AG09309 (cell line): Measurements from ENCODE around the gene MLYCD.

Source experiments
- DNase-seq: peaks from one replicate; pipeline ENCODE4 v3.0.0-alpha.2; 2010; ENCODE audit warnings: low read depth
- H3K4me3 ChIP-seq: 2 replicates; pipeline ENCODE4 v1.5.1; 2011; ENCODE audit warnings: mild to moderate bottlenecking, low read depth, low read length, moderate library complexity; ENCODE audit not compliant: control insufficient read depth
- TF ChIP-seq, protein P1 (sequence below): IDR thresholded peaks from 2 replicates; pipeline ENCODE4 v1.5.1; 2011; ENCODE audit warnings: mild to moderate bottlenecking, low read depth, low read length, inconsistent platforms; ENCODE audit not compliant: insufficient read depth, control insufficient read depth; ENCODE audit errors: missing control alignments

MLYCD gene

GRCh38 chr16:83891742-83892141, 7.2 kb upstream of the MLYCD start:
- TF ChIP-seq, protein P1, sequence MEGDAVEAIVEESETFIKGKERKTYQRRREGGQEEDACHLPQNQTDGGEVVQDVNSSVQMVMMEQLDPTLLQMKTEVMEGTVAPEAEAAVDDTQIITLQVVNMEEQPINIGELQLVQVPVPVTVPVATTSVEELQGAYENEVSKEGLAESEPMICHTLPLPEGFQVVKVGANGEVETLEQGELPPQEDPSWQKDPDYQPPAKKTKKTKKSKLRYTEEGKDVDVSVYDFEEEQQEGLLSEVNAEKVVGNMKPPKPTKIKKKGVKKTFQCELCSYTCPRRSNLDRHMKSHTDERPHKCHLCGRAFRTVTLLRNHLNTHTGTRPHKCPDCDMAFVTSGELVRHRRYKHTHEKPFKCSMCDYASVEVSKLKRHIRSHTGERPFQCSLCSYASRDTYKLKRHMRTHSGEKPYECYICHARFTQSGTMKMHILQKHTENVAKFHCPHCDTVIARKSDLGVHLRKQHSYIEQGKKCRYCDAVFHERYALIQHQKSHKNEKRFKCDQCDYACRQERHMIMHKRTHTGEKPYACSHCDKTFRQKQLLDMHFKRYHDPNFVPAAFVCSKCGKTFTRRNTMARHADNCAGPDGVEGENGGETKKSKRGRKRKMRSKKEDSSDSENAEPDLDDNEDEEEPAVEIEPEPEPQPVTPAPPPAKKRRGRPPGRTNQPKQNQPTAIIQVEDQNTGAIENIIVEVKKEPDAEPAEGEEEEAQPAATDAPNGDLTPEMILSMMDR = no peak
- no peak overlapping the region for H3K4me3 ChIP-seq
- DNase-seq = no peak

DNA sequence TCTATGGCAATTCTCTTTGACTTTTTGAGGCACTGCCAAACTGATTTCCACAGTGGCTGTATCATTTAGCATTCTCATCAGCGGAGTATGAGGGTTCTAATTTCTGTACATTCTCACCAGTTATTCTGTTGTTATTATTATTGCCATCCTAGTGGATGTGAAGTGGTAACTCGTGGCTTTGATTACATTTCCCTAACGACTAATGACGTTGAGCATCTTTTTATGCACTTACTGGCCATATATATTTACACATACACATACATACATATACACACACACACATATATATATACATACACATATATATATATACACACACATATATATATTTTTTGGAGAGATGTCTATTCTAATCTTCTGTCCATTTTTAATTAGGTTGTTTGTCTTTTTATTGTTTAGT, 3.7 kb upstream of the MLYCD start:
- no peak for DNase-seq
- no peak overlapping the region for H3K4me3 ChIP-seq
- TF ChIP-seq, protein P1 = no peak

DNA sequence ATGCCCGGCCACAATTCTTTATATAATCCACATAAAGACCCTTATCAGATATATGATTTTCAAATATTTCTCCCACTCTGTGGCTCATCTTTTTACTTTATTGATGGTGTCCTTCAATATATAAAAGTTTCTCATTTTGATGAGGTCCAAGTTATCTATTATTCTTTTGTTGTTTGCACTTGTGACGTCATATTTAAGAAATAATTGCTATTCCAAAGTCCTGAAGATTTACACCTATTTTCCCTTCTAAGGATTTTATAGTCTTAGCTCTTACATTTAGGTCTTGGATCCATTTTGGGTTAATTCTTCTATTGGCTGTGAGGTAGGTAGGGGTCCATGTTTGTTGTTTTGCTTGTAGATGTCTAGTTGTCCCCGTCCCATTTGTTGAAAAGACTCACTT, 3.0 kb upstream of the MLYCD start:
- no peak for DNase-seq
- no peak overlapping the region for H3K4me3 ChIP-seq
- TF ChIP-seq, protein P1 = no peak

DNA sequence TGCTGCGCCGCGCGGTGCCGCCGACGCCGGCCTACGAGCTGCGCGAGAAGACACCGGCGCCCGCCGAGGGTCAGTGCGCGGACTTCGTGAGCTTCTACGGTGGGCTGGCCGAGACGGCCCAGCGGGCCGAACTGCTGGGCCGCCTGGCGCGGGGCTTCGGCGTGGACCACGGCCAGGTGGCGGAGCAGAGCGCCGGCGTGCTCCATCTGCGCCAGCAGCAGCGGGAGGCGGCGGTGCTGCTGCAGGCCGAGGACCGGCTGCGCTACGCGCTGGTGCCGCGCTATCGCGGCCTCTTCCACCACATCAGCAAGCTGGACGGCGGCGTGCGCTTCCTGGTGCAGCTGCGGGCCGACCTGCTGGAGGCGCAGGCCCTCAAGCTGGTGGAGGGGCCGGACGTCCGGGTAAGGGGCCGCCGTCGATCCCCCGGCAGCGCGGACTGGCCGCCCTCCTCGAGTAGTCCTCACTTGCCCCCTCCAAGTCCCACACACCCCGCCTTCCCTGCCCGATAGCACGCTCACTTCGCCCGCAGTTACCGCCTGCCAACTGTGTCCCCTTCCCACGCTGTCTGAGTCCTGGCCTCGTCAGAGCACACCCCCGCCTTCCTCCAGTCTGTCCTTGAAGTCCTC, 470 bp downstream of the MLYCD start:
- TF ChIP-seq, protein P1 = no peak
- DNase-seq = no peak
- H3K4me3 ChIP-seq = peak overlapping the region; percentile 61

- DNase-seq = no peak
- TF ChIP-seq, protein P1 = no peak
- peak overlapping the region; percentile 61 for H3K4me3 ChIP-seq
These were observed 1.1 kb downstream of the MLYCD start for GRCh38 chr16:83899978-83900377.

DNA sequence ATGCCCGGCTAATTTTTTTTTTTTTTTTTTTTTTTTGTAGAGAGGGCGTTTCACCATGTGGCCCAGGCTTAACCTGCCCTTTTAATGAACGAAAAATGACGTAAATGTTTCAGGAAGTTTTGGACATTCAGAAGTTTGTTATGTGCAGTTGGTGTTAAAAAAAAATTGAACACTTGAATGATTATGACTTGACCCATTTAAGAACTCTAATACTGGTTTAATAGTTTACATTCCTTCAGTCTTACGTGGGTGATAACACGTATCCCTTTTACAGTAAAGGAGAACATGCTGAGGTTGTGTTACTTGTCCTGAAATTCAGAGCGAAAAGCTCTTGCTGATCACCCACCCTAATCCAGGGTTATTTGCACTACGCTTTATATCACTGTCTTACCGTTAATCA, 1.7 kb downstream of the MLYCD start:
- no peak for DNase-seq
- TF ChIP-seq, protein P1 = no peak
- H3K4me3 ChIP-seq = no peak overlapping the region

DNA sequence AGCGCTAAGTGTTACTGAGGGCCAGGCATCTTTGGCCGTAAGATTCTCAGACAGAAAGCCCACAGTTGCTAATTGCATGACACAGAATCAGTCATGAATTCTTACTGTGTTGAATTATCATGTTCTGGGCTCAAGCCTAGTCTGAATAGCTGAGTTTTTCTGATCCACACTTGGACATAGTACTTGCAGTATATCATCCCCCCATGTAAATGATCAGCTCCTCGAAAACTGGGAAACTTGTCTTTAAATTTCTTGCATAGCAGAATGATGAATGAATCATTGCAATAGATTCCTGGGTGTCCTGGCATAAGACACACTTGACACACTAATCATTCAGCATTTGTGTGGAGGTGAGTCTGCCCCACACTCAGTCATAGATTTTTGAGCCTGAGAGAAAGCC, 2.2 kb downstream of the MLYCD start:
- H3K4me3 ChIP-seq = no peak overlapping the region
- TF ChIP-seq, protein P1 = no peak

More for the DNA sequence above, 2.2 kb downstream of the MLYCD start:
- no peak for DNase-seq
